GM12865 (cell line): ENCODE measurements around the gene SIGLEC12.

Experiments used
- DNase-seq: peaks from one replicate; pipeline ENCODE4 v3.0.0; 2010; ENCODE audit warnings: low read depth
- H3K4me3 ChIP-seq: 2 replicates; pipeline ENCODE4 v1.5.1; 2011; ENCODE audit warnings: mild to moderate bottlenecking, low read depth, low read length, control low read depth
- CTCF ChIP-seq: IDR thresholded peaks from 2 replicates; pipeline ENCODE4 v1.5.1; 2011; ENCODE audit warnings: low read length, control low read depth, low read depth, inconsistent platforms; ENCODE audit not compliant: insufficient read depth; ENCODE audit errors: missing control alignments

Gene SIGLEC12

GRCh38 chr19:51441410-51442390, 59.9 kb downstream of the SIGLEC12 start:
- TF ChIP-seq CTCF = no peak
- peak; percentile 95 for DNase-seq
- H3K4me3 ChIP-seq = peak overlapping the region; percentile 30
